K562 (cell line): ENCODE measurements around the gene TP73.

ENCODE experiments used
- BHLHE40 ChIP-seq: IDR thresholded peaks from 2 replicates; pipeline ENCODE4 v1.6.1; 2011; ENCODE audit warnings: low read length, improper control_type of control experiment
- SIX5 ChIP-seq, 2 experiments: IDR thresholded peaks; 2 replicates each; pipeline ENCODE4 v1.6.1; 2011; ENCODE audit warnings: low read length in 2 of 2, borderline replicate concordance in 1 of 2, low read depth in 1 of 2, mild to moderate bottlenecking in 1 of 2, moderate library complexity in 1 of 2; ENCODE audit not compliant: insufficient read depth in 1 of 2
- TCF3 ChIP-seq: sonication (generic); formaldehyde crosslinking; IDR thresholded peaks from 2 replicates; pipeline ENCODE4 v1.4.0; 2020; ENCODE audit warnings: mild to moderate bottlenecking, missing genetic modification reagents

DNA sequence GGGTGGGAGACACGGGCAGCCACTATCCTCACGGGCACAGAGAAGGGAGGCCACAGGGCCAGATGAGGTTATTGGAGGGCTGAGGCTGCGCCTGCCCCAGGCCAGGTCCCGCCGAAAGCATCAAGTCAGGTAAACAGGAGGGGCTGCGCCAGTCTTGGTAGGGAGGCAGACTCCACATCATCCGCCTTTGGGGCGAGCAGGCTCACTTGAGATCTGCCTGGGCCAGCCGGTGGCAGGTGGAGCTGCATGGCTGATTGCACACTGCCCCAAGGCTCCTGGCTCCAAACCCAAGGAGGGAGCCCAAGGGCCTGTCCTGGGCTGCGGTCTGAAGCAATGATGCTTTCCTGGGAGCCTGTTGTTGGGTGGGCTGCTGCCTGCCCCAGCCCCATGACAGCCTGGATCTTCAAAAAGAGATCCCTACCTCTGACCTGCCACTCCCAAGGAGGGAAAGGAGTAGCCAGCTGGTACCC is 124.8 kb downstream of the TP73 start:
- TF ChIP-seq TCF3 (CRISPR knock-in tag) (no peak), SIX5 (IDR thresholded peaks at IDR 0.05; ENCODE audit: borderline replicate concordance in 1 of 2, insufficient read depth in 1 of 2, low read depth in 1 of 2, low read length in 2 of 2) (no peak), BHLHE40 (no peak)
